ENCODE results near the gene GPRC5C. TPM values are rescaled to one million over a fixed set of nuclear protein-coding genes. Genes with fewer than 3 reads are reported as not detected.

Gene GPRC5C
- total and polyA plus RNA-seq, 2 of the 8 experiments (the other 6 are each of a cell fraction or from before 2014, with no cell fraction given): 18.3 to 55.8 TPM

DNA sequence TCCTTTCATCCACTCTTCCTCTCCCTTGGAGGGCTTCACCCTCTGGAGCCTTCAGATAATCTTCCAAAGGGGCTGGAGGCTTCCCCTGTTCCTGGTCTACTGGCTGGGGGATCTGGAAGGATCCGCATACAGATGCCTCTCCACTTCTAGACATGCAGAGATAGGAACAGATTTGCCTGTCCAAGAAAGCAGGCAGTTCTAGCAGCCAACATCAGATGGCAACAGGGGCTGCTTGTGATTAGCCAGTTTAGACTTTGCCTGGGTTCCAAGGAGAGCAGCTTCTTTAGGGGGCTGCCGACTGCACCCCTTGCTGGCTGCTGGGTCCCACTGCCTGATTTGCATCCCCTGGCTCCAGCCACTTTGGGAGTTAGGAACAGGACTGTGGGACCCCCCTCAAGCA lies 28.4 kb downstream of the GPRC5C start:
- Histone ChIP-seq H3K4me1 (replicated peaks in 1 of 4; ENCODE audit: control insufficient read depth in 3 of 4, insufficient read depth in 4 of 4, low read length in 3 of 4) (peaks cover 3 to 8% (median 5%) of the 10 kb centered on the region in 4 experiments; a peak in 5 of 7 replicates), H3K79me1 (ENCODE audit: low read depth, low read length) (no peaks in the 10 kb centered on the region), H3K23me2 (ENCODE audit: low read depth, low read length) (peaks cover 5% of the 10 kb centered on the region), H3K4me3 (ENCODE audit: extremely low read depth in 1 of 4, insufficient read depth in 2 of 4, low read depth in 3 of 4, low read length in 4 of 4) (no peak overlapping the region), H2BK12ac (ENCODE audit: low read depth, low read length) (no peak overlapping the region), H3K4me2 (ENCODE audit: insufficient read depth in 1 of 2, low read depth in 2 of 2, low read length in 2 of 2) (no peak overlapping the region), H4K8ac (ENCODE audit: extremely low read depth, insufficient read depth, low read length) (no peak overlapping the region), H3K14ac (ENCODE audit: insufficient read length) (no peak overlapping the region), H2AFZ (ENCODE audit: low read length) (no peak overlapping the region), H4K91ac (replicated peaks; ENCODE audit: insufficient read length, low read length) (no peak overlapping the region), H2BK15ac (ENCODE audit: low read length) (no peak overlapping the region), H3K27ac (ENCODE audit: low read depth, low read length) (no peak overlapping the region), H3K36me3 (ENCODE audit: control insufficient read depth in 2 of 4, insufficient read depth in 4 of 4, low read length in 3 of 4) (no peaks in the 10 kb centered on the region), H3K9ac (replicated peaks in 1 of 4; ENCODE audit: extremely low read depth in 1 of 4, low read depth in 3 of 4, low read length in 3 of 4) (no peak overlapping the region), H2BK20ac (ENCODE audit: low read length) (no peak overlapping the region), H3K27me3 (replicated peaks in 1 of 4; ENCODE audit: control insufficient read depth in 3 of 4, extremely low read depth in 1 of 4, insufficient read depth in 3 of 4, low read length in 3 of 4) (peaks cover 0 to under 1% (median 0%) of the 10 kb centered on the region in 4 experiments; a peak in 2 of 7 replicates), H4K20me1 (replicated peaks in 1 of 2; ENCODE audit: control insufficient read depth in 1 of 2, insufficient read depth in 2 of 2, low read length in 2 of 2) (peaks cover 0 to 3% of the 10 kb centered on the region in 2 experiments), H3K79me2 (ENCODE audit: control insufficient read depth in 1 of 2, insufficient read depth in 2 of 2, low read length in 2 of 2) (no peaks in the 10 kb centered on the region), H3K18ac (ENCODE audit: extremely low read depth, low read length) (no peak overlapping the region), H2BK120ac (replicated peaks; ENCODE audit: low read depth, low read length) (no peak overlapping the region), H3K9me3 (ENCODE audit: insufficient read depth in 2 of 2, low read depth in 1 of 2, low read length in 1 of 2) (no peaks in the 10 kb centered on the region), H4K5ac (ENCODE audit: insufficient read length, low read depth, low read length) (no peak overlapping the region), H3K56ac (replicated peaks; ENCODE audit: insufficient read length, low read depth, low read length) (no peak overlapping the region), H2BK5ac (ENCODE audit: low read depth, low read length) (no peak overlapping the region), H2AK5ac (ENCODE audit: low read depth, low read length) (no peak overlapping the region), H3K4ac (replicated peaks; ENCODE audit: insufficient read length, low read depth, low read length) (no peak overlapping the region), H3K23ac (ENCODE audit: insufficient read length) (no peak overlapping the region)
- FAIRE-seq (no peak), DNase-seq (ENCODE audit: low read depth in 1 of 2, low spot score in 2 of 2) (no peak)
- POLR2A ChIA-PET (ENCODE audit: partially characterized antibody): no interaction called here
- TF ChIP-seq GTF2F1 (IDR thresholded peaks at IDR 0.05; ENCODE audit: borderline replicate concordance, low read depth, low read length): no peak
- no peak for TF ChIP-seq EZH2 (IDR thresholded peaks at IDR 0.05; ENCODE audit: low read depth, low read length, severe bottlenecking)
- no peak for TF ChIP-seq CBX8 (IDR thresholded peaks at IDR 0.05; ENCODE audit: borderline replicate concordance, low read depth, low read length)
- TF ChIP-seq SP1 (IDR thresholded peaks at IDR 0.05; ENCODE audit: low read depth, low read length): no peak
- no peak for TF ChIP-seq TCF12 (IDR thresholded peaks at IDR 0.05; ENCODE audit: low read depth, low read length)
- TF ChIP-seq BACH1 (IDR thresholded peaks at IDR 0.05; ENCODE audit: low read length): no peak
- no peak for TF ChIP-seq ZNF274 (IDR thresholded peaks at IDR 0.05; ENCODE audit: borderline replicate concordance, extremely low read depth, low read length)
- WGBS, 2 experiments (ENCODE audit: extremely low coverage in 1 of 2, insufficient coverage in 1 of 2, insufficient read length in 1 of 2, insufficient replicate concordance in 2 of 2, low coverage in 1 of 2, low lambda C conversion rate in 2 of 2, missing lambda C conversion rate in 1 of 2): 81% methylated on average over 2 of the region's 2 CpGs; no CpG with 5 or more reads in 1 of the 2 experiments
- CTCF ChIA-PET (ENCODE audit: partially characterized antibody): interaction anchor here (1.2 to 8.2 kb wide), 7 partner anchors 16 to 175 kb away, joined by 3 to 93 read pairs (median 4); no protein-coding TSS in a partner anchor
